Stimulated activated CD8-positive, alpha-beta memory T cell treated with anti-CD3 and anti-CD28 coated beads, Interleukin-15, amount 100 ng/mL, for 24 hours (primary cell): Measurements from ENCODE around the gene BRD9.
"Not testable (repeated sequence)": the region's sequence is repeated elsewhere in the genome, so short reads cannot be mapped to it uniquely, and the experiment has no call there.

Experiments
- DNase-seq: peaks from one replicate; pipeline ENCODE4 v3.0.0-alpha.2; 2020; ENCODE audit warnings: low read depth

The BRD9 gene

GRCh38 chr5:902129-902916 is 9.7 kb upstream of the BRD9 start:
- DNase-seq: no peak

GRCh38 chr5:900781-901180 is 8.2 kb upstream of the BRD9 start:
- DNase-seq: no peak

GRCh38 chr5:893711-894110 is 1.1 kb upstream of the BRD9 start:
- DNase-seq: no peak

- DNase-seq: no peak
Observed at GRCh38 chr5:893137-893506, 521 bp upstream of the BRD9 start.

- DNase-seq: no peak
Observed at GRCh38 chr5:891837-892393, 686 bp downstream of the BRD9 start.

- DNase-seq: no peak
Observed at GRCh38 chr5:891117-891836, 1.3 kb downstream of the BRD9 start.

GRCh38 chr5:889075-889710 is 3.4 kb downstream of the BRD9 start:
- DNase-seq: no peak

- DNase-seq: no peak
Observed at GRCh38 chr5:888638-889035, 4.0 kb downstream of the BRD9 start.

GRCh38 chr5:887947-888637 is 4.5 kb downstream of the BRD9 start:
- no peak for DNase-seq

GRCh38 chr5:886716-887325 is 5.8 kb downstream of the BRD9 start:
- DNase-seq: no peak

GRCh38 chr5:886036-886435 is 6.6 kb downstream of the BRD9 start:
- DNase-seq: no peak

GRCh38 chr5:885529-885928 is 7.1 kb downstream of the BRD9 start:
- no peak for DNase-seq

- no peak for DNase-seq
Observed at GRCh38 chr5:885127-885442, 7.5 kb downstream of the BRD9 start.

GRCh38 chr5:884345-885126 is 8.1 kb downstream of the BRD9 start:
- no peak for DNase-seq

GRCh38 chr5:883475-884181 is 9.0 kb downstream of the BRD9 start:
- no peak for DNase-seq

GRCh38 chr5:882253-883183 is 10.1 kb downstream of the BRD9 start:
- DNase-seq: no peak

GRCh38 chr5:881551-881935 is 11.1 kb downstream of the BRD9 start:
- no peak for DNase-seq

GRCh38 chr5:880816-881550 is 11.6 kb downstream of the BRD9 start:
- no peak for DNase-seq

- DNase-seq: not testable (repeated sequence)
Observed at GRCh38 chr5:878677-879076, 13.9 kb downstream of the BRD9 start.
